Measurements from ENCODE around the gene NDUFAF2. TPM values are rescaled to one million over a fixed set of nuclear protein-coding genes. Genes with fewer than 3 reads are reported as not detected.
"Not testable (repeated sequence)": the region's sequence is repeated elsewhere in the genome, so short reads cannot be mapped to it uniquely, and the experiment has no call there.

NDUFAF2 gene
- polyA plus RNA-seq, 1 of the 3 experiments (the other 2 are of a cell fraction) = 33.4 TPM

GRCh38 chr5:61087921-61088320, 142.9 kb downstream of the NDUFAF2 start:
- H3K4me2 ChIP-seq = no peak overlapping the region
- no peak overlapping the region for H2AFZ ChIP-seq (ENCODE audit: low read depth)
- H3K4me1 ChIP-seq (ENCODE audit: control insufficient read depth in 1 of 2, insufficient read depth in 2 of 2, low read depth in 1 of 2, low read length in 1 of 2) = no peaks in the 10 kb centered on the region
- DNase-seq = no peak
- no peak for TF ChIP-seq NRF1 (IDR thresholded peaks at IDR 0.05; ENCODE audit: low read depth, low read length)
- no peak for TF ChIP-seq GABPA (IDR thresholded peaks at IDR 0.05; ENCODE audit: low read depth)
- no peak for TF ChIP-seq ZBTB33 (IDR thresholded peaks at IDR 0.05; ENCODE audit: borderline replicate concordance, low read depth)
- TF ChIP-seq RXRA (IDR thresholded peaks at IDR 0.05; ENCODE audit: borderline replicate concordance, low read depth) = no peak
- no peak for TF ChIP-seq TEAD4 (IDR thresholded peaks at IDR 0.05; ENCODE audit: borderline replicate concordance, insufficient read depth)
- 74% methylated on average over 2 of the region's 2 CpGs for WGBS (ENCODE audit: low lambda C conversion rate)
- H3K9me3 ChIP-seq = no peaks in the 10 kb centered on the region
- no peaks in the 10 kb centered on the region for H3K9me2 ChIP-seq
- H3K79me2 ChIP-seq (ENCODE audit: insufficient read depth) = no peaks in the 10 kb centered on the region
- H3K27me3 ChIP-seq (ENCODE audit: insufficient read depth) = no peaks in the 10 kb centered on the region
- H4K20me1 ChIP-seq (ENCODE audit: insufficient read depth) = no peaks in the 10 kb centered on the region
- H3K36me3 ChIP-seq (replicated peaks in 1 of 2; ENCODE audit: control insufficient read depth in 1 of 2, insufficient read depth in 2 of 2, low read length in 1 of 2) = no peaks in the 10 kb centered on the region
- ChIA-PET POLR2A (no interaction called here), CTCF (no interaction called here)
- no peak overlapping the region for H3K4me3 ChIP-seq (ENCODE audit: low read depth in 2 of 2, low read length in 1 of 2)
- H3K9ac ChIP-seq = no peak overlapping the region
- peaks cover 7% of the 10 kb centered on the region for H3F3A ChIP-seq (replicated peaks; ENCODE audit: insufficient read depth)
- no peak overlapping the region for H3K27ac ChIP-seq (ENCODE audit: low read depth in 2 of 2, low read length in 1 of 2)

- no peak overlapping the region for H3K27ac ChIP-seq (ENCODE audit: low read depth in 2 of 2, low read length in 1 of 2)
- ChIA-PET POLR2A (no interaction called here), CTCF (interaction anchor here (0.7 kb wide), 1 partner anchor 583 kb away, joined by 3 read pairs; no protein-coding TSS in a partner anchor)
- H3F3A ChIP-seq (replicated peaks; ENCODE audit: insufficient read depth) = no peaks in the 10 kb centered on the region
- no peak overlapping the region for H3K9ac ChIP-seq
- H3K9me2 ChIP-seq = no peaks in the 10 kb centered on the region
- no peaks in the 10 kb centered on the region for H4K20me1 ChIP-seq (ENCODE audit: insufficient read depth)
- H3K4me1 ChIP-seq (ENCODE audit: control insufficient read depth in 1 of 2, insufficient read depth in 2 of 2, low read depth in 1 of 2, low read length in 1 of 2) = no peaks in the 10 kb centered on the region
- no peaks in the 10 kb centered on the region for H3K27me3 ChIP-seq (ENCODE audit: insufficient read depth)
- peak; percentile 16; the same call in 1 of the 2 replicates for TF ChIP-seq TCF12 (IDR thresholded peaks at IDR 0.05)
- no peak for TF ChIP-seq RAD21 (IDR thresholded peaks at IDR 0.05; ENCODE audit: low read length)
- no peak overlapping the region for H2AFZ ChIP-seq (ENCODE audit: low read depth)
- H3K4me3 ChIP-seq (ENCODE audit: low read depth in 2 of 2, low read length in 1 of 2) = no peak overlapping the region
- no peaks in the 10 kb centered on the region for H3K36me3 ChIP-seq (replicated peaks in 1 of 2; ENCODE audit: control insufficient read depth in 1 of 2, insufficient read depth in 2 of 2, low read length in 1 of 2)
- WGBS (ENCODE audit: low lambda C conversion rate) = 67% methylated on average over 2 of the region's 2 CpGs
- H3K4me2 ChIP-seq = no peak overlapping the region
- no peaks in the 10 kb centered on the region for H3K79me2 ChIP-seq (ENCODE audit: insufficient read depth)
- no peaks in the 10 kb centered on the region for H3K9me3 ChIP-seq
- DNase-seq = no peak
Measured at GRCh38 chr5:61089351-61089750, 144.3 kb downstream of the NDUFAF2 start.

GRCh38 chr5:61093046-61093771, 148.2 kb downstream of the NDUFAF2 start:
- H3K27ac ChIP-seq (ENCODE audit: low read depth in 2 of 2, low read length in 1 of 2); POLR2A ChIA-PET; H4K20me1 ChIP-seq (ENCODE audit: insufficient read depth); H3K9me2 ChIP-seq; DNase-seq; H3K79me2 ChIP-seq (ENCODE audit: insufficient read depth); H3K4me2 ChIP-seq; H3K27me3 ChIP-seq (ENCODE audit: insufficient read depth); H3K4me1 ChIP-seq (ENCODE audit: control insufficient read depth in 1 of 2, insufficient read depth in 2 of 2, low read depth in 1 of 2, low read length in 1 of 2); H3K4me3 ChIP-seq (ENCODE audit: low read depth in 2 of 2, low read length in 1 of 2); H3K9me3 ChIP-seq; H2AFZ ChIP-seq (ENCODE audit: low read depth); H3K9ac ChIP-seq; H3F3A ChIP-seq (replicated peaks; ENCODE audit: insufficient read depth); CTCF ChIA-PET; H3K36me3 ChIP-seq (replicated peaks in 1 of 2; ENCODE audit: control insufficient read depth in 1 of 2, insufficient read depth in 2 of 2, low read length in 1 of 2): not testable (repeated sequence)
- 95% methylated on average over 5 of the region's 5 CpGs for WGBS (ENCODE audit: low lambda C conversion rate)

All from SK-N-SH (cell line).